Measurements from ENCODE around the gene EDIL3. TPM values are rescaled to one million over a fixed set of nuclear protein-coding genes. Genes with fewer than 3 reads are reported as not detected.

The EDIL3 gene
- total and polyA plus RNA-seq, 9 of the 15 experiments (the other 6 are each of a cell fraction or from before 2014, with no cell fraction given): 0.09 TPM; not detected in 8

DNA sequence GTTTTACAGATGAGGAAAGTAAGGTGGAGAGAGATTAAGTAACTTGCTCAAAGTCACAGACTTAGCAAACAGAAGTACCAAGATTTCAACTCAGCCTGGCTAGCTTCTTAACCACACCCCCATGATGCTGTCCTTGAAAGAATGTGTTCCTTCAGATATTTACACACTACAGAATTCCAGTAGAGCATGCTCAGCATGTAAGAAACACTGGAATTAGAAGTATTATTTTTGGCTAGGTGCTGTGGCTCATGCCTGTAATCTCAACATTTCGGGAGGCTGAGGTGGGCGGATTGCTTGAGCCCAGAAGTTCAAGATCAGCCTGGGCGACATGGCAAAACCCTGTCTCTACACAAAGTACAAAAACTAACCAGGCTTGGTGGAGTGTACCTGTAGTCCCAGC lies 142.4 kb downstream of the EDIL3 start:
- ChIA-PET POLR2A (no interaction called here), CTCF (ENCODE audit: low intra/inter-chr PET ratio) (no interaction called here)
- Histone ChIP-seq H2AFZ (ENCODE audit: low read depth, low read length) (no peak overlapping the region), H3K4me2 (ENCODE audit: insufficient read depth, low read length) (no peak overlapping the region), H3K4me3 (no peak overlapping the region), H3K9me1 (ENCODE audit: control insufficient read depth, insufficient read depth, low read length) (no peaks in the 10 kb centered on the region), H3K4me1 (replicated peaks in 1 of 2; ENCODE audit: control insufficient read depth in 2 of 2, insufficient read depth in 2 of 2, low read length in 2 of 2) (no peaks in the 10 kb centered on the region), H3K79me2 (ENCODE audit: control insufficient read depth, insufficient read depth, low read length) (no peaks in the 10 kb centered on the region), H3K27me3 (ENCODE audit: control insufficient read depth in 2 of 2, insufficient read depth in 2 of 2, low read length in 2 of 2) (no peaks in the 10 kb centered on the region), H3K36me3 (ENCODE audit: control insufficient read depth, insufficient read depth, low read length) (no peaks in the 10 kb centered on the region), H4K20me1 (replicated peaks; ENCODE audit: control insufficient read depth, insufficient read depth, low read length) (no peaks in the 10 kb centered on the region), H3K9ac (ENCODE audit: insufficient read depth in 1 of 2, low read depth in 2 of 2, low read length in 2 of 2) (no peak overlapping the region), H3K9me3 (replicated peaks; ENCODE audit: control insufficient read depth, insufficient read depth, low read depth, low read length) (no peaks in the 10 kb centered on the region; the same call in 1 of the 2 replicates), H3K27ac (ENCODE audit: extremely low read depth, low read depth, low read length) (no peak overlapping the region)
- DNase-seq (ENCODE audit: extremely low read depth in 1 of 4, low spot score in 3 of 4) (no peak), ATAC-seq (no peak), FAIRE-seq (no peak)
- WGBS (ENCODE audit: insufficient coverage, low coverage, missing lambda C conversion rate): 0% methylated on average over 3 of the region's 3 CpGs
- in situ Hi-C loops (cut with MboI) (no loop called here), intact Hi-C loops (cut with micrococcal nuclease) (no loop called here)
- no TSS peak for BruUV-seq (replicated peaks)
- TF ChIP-seq HNRNPUL1 (IDR thresholded peaks at IDR 0.05; ENCODE audit: low read length): no peak
- TF ChIP-seq ZNF408 (CRISPR knock-in tag; IDR thresholded peaks at IDR 0.05; ENCODE audit: low read depth): no peak
- TF ChIP-seq HDAC2 (IDR thresholded peaks at IDR 0.05): no peak
- TF ChIP-seq ZKSCAN8 (CRISPR knock-in tag; IDR thresholded peaks at IDR 0.05): no peak
- TF ChIP-seq ZNF586 (CRISPR knock-in tag; conservative IDR thresholded peaks at IDR 0.05): no peak
- TF ChIP-seq, protein P1, sequence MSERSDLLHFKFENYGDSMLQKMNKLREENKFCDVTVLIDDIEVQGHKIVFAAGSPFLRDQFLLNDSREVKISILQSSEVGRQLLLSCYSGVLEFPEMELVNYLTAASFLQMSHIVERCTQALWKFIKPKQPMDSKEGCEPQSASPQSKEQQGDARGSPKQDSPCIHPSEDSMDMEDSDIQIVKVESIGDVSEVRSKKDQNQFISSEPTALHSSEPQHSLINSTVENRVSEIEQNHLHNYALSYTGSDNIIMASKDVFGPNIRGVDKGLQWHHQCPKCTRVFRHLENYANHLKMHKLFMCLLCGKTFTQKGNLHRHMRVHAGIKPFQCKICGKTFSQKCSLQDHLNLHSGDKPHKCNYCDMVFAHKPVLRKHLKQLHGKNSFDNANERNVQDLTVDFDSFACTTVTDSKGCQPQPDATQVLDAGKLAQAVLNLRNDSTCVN (CRISPR knock-in tag; IDR thresholded peaks at IDR 0.05): no peak
- no peak for TF ChIP-seq NFYB (IDR thresholded peaks at IDR 0.05; ENCODE audit: extremely low read depth, insufficient read length)
- TF ChIP-seq RCOR1 (IDR thresholded peaks at IDR 0.05; ENCODE audit: borderline replicate concordance in 1 of 2, low read depth in 2 of 2, low read length in 2 of 2): no peak
- TF ChIP-seq, protein P2, sequence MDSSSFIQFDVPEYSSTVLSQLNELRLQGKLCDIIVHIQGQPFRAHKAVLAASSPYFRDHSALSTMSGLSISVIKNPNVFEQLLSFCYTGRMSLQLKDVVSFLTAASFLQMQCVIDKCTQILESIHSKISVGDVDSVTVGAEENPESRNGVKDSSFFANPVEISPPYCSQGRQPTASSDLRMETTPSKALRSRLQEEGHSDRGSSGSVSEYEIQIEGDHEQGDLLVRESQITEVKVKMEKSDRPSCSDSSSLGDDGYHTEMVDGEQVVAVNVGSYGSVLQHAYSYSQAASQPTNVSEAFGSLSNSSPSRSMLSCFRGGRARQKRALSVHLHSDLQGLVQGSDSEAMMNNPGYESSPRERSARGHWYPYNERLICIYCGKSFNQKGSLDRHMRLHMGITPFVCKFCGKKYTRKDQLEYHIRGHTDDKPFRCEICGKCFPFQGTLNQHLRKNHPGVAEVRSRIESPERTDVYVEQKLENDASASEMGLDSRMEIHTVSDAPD (CRISPR knock-in tag; IDR thresholded peaks at IDR 0.05): no peak
- no peak for TF ChIP-seq PHF20 (IDR thresholded peaks at IDR 0.05; ENCODE audit: partially characterized antibody)
- TF ChIP-seq HEY1 (CRISPR knock-in tag; IDR thresholded peaks at IDR 0.05; ENCODE audit: borderline replicate concordance): no peak
- TF ChIP-seq, protein P3, sequence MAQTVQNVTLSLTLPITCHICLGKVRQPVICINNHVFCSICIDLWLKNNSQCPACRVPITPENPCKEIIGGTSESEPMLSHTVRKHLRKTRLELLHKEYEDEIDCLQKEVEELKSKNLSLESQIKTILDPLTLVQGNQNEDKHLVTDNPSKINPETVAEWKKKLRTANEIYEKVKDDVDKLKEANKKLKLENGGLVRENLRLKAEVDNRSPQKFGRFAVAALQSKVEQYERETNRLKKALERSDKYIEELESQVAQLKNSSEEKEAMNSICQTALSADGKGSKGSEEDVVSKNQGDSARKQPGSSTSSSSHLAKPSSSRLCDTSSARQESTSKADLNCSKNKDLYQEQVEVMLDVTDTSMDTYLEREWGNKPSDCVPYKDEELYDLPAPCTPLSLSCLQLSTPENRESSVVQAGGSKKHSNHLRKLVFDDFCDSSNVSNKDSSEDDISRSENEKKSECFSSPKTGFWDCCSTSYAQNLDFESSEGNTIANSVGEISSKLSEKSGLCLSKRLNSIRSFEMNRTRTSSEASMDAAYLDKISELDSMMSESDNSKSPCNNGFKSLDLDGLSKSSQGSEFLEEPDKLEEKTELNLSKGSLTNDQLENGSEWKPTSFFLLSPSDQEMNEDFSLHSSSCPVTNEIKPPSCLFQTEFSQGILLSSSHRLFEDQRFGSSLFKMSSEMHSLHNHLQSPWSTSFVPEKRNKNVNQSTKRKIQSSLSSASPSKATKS (CRISPR knock-in tag; IDR thresholded peaks at IDR 0.05): no peak
- TF ChIP-seq, protein P4, sequence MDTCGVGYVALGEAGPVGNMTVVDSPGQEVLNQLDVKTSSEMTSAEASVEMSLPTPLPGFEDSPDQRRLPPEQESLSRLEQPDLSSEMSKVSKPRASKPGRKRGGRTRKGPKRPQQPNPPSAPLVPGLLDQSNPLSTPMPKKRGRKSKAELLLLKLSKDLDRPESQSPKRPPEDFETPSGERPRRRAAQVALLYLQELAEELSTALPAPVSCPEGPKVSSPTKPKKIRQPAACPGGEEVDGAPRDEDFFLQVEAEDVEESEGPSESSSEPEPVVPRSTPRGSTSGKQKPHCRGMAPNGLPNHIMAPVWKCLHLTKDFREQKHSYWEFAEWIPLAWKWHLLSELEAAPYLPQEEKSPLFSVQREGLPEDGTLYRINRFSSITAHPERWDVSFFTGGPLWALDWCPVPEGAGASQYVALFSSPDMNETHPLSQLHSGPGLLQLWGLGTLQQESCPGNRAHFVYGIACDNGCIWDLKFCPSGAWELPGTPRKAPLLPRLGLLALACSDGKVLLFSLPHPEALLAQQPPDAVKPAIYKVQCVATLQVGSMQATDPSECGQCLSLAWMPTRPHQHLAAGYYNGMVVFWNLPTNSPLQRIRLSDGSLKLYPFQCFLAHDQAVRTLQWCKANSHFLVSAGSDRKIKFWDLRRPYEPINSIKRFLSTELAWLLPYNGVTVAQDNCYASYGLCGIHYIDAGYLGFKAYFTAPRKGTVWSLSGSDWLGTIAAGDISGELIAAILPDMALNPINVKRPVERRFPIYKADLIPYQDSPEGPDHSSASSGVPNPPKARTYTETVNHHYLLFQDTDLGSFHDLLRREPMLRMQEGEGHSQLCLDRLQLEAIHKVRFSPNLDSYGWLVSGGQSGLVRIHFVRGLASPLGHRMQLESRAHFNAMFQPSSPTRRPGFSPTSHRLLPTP (IDR thresholded peaks at IDR 0.05; ENCODE audit: borderline replicate concordance, extremely low read depth, insufficient read length): no peak
- TF ChIP-seq KDM5B (IDR thresholded peaks at IDR 0.05; ENCODE audit: insufficient replicate concordance, low read depth, low read length): no peak

All from K562 (cell line).